WTC11 (cell line): Measurements from ENCODE around the gene POLG.

ENCODE experiments used
- ATF1 ChIP-seq: sonication (generic); formaldehyde crosslinking; IDR thresholded peaks from 2 replicates; pipeline ENCODE4 v1.8.1; 2023; ENCODE audit warnings: mild to moderate bottlenecking, moderate library complexity, missing genetic modification reagents
- SMAD3 ChIP-seq: sonication (generic); formaldehyde crosslinking; IDR thresholded peaks from 2 replicates; pipeline ENCODE4 v1.8.0; 2022; ENCODE audit warnings: missing genetic modification reagents, mild to moderate bottlenecking, borderline replicate concordance
- ZBTB43 ChIP-seq: sonication (generic); formaldehyde crosslinking; IDR thresholded peaks from 2 replicates; pipeline ENCODE4 v1.8.1; 2023; ENCODE audit warnings: mild to moderate bottlenecking, missing genetic modification reagents
- TF ChIP-seq, protein P1 (sequence below): fragments of 200-600 bp; IDR thresholded peaks from 2 replicates; pipeline ENCODE4 v1.8.0; 2022; ENCODE audit warnings: antibody characterized with exemption
- TF ChIP-seq, protein P2 (sequence below): sonication (generic); formaldehyde crosslinking; IDR thresholded peaks from 2 replicates; pipeline ENCODE4 v1.8.0; 2022; ENCODE audit warnings: mild to moderate bottlenecking, missing genetic modification reagents
- TF ChIP-seq, protein P3 (sequence below): sonication (generic); formaldehyde crosslinking; IDR thresholded peaks from 2 replicates; pipeline ENCODE4 v1.8.0; 2022; ENCODE audit warnings: mild to moderate bottlenecking, missing genetic modification reagents
- TF ChIP-seq, protein P4 (sequence below): sonication (generic); formaldehyde crosslinking; IDR thresholded peaks from 2 replicates; pipeline ENCODE4 v1.8.1; 2023; ENCODE audit warnings: mild to moderate bottlenecking, moderate library complexity, missing genetic modification reagents
- TF ChIP-seq, protein P5 (sequence below): sonication (generic); formaldehyde crosslinking; IDR thresholded peaks from 2 replicates; pipeline ENCODE4 v1.8.1; 2022; ENCODE audit warnings: mild to moderate bottlenecking, missing genetic modification reagents, moderate library complexity, borderline replicate concordance

GRCh38 chr15:89372069-89372935 is 37.7 kb upstream of the POLG start:
- no peak for TF ChIP-seq ATF1
- TF ChIP-seq, protein P1, sequence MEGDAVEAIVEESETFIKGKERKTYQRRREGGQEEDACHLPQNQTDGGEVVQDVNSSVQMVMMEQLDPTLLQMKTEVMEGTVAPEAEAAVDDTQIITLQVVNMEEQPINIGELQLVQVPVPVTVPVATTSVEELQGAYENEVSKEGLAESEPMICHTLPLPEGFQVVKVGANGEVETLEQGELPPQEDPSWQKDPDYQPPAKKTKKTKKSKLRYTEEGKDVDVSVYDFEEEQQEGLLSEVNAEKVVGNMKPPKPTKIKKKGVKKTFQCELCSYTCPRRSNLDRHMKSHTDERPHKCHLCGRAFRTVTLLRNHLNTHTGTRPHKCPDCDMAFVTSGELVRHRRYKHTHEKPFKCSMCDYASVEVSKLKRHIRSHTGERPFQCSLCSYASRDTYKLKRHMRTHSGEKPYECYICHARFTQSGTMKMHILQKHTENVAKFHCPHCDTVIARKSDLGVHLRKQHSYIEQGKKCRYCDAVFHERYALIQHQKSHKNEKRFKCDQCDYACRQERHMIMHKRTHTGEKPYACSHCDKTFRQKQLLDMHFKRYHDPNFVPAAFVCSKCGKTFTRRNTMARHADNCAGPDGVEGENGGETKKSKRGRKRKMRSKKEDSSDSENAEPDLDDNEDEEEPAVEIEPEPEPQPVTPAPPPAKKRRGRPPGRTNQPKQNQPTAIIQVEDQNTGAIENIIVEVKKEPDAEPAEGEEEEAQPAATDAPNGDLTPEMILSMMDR = no peak
- TF ChIP-seq, protein P2, sequence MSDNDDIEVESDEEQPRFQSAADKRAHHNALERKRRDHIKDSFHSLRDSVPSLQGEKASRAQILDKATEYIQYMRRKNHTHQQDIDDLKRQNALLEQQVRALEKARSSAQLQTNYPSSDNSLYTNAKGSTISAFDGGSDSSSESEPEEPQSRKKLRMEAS = no peak
- no peak for TF ChIP-seq SMAD3 (CRISPR knock-in tag)
- TF ChIP-seq, protein P3, sequence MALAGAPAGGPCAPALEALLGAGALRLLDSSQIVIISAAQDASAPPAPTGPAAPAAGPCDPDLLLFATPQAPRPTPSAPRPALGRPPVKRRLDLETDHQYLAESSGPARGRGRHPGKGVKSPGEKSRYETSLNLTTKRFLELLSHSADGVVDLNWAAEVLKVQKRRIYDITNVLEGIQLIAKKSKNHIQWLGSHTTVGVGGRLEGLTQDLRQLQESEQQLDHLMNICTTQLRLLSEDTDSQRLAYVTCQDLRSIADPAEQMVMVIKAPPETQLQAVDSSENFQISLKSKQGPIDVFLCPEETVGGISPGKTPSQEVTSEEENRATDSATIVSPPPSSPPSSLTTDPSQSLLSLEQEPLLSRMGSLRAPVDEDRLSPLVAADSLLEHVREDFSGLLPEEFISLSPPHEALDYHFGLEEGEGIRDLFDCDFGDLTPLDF = no peak
- TF ChIP-seq, protein P4, sequence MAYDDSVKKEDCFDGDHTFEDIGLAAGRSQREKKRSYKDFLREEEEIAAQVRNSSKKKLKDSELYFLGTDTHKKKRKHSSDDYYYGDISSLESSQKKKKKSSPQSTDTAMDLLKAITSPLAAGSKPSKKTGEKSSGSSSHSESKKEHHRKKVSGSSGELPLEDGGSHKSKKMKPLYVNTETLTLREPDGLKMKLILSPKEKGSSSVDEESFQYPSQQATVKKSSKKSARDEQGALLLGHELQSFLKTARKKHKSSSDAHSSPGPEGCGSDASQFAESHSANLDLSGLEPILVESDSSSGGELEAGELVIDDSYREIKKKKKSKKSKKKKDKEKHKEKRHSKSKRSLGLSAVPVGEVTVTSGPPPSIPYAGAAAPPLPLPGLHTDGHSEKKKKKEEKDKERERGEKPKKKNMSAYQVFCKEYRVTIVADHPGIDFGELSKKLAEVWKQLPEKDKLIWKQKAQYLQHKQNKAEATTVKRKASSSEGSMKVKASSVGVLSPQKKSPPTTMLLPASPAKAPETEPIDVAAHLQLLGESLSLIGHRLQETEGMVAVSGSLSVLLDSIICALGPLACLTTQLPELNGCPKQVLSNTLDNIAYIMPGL (CRISPR knock-in tag) = no peak
- TF ChIP-seq, protein P5, sequence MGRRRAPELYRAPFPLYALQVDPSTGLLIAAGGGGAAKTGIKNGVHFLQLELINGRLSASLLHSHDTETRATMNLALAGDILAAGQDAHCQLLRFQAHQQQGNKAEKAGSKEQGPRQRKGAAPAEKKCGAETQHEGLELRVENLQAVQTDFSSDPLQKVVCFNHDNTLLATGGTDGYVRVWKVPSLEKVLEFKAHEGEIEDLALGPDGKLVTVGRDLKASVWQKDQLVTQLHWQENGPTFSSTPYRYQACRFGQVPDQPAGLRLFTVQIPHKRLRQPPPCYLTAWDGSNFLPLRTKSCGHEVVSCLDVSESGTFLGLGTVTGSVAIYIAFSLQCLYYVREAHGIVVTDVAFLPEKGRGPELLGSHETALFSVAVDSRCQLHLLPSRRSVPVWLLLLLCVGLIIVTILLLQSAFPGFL (CRISPR knock-in tag) = no peak
- no peak for TF ChIP-seq ZBTB43 (CRISPR knock-in tag)
